Measurements from ENCODE around the gene NUBPL. TPM values are rescaled to one million over a fixed set of nuclear protein-coding genes. Genes with fewer than 3 reads are reported as not detected.
"Not testable (repeated sequence)": the region's sequence is repeated elsewhere in the genome, so short reads cannot be mapped to it uniquely, and the experiment has no call there.

The NUBPL gene
- polyA plus RNA-seq, 3 donors = 17.2 to 18.1 (median 17.6) TPM

DNA sequence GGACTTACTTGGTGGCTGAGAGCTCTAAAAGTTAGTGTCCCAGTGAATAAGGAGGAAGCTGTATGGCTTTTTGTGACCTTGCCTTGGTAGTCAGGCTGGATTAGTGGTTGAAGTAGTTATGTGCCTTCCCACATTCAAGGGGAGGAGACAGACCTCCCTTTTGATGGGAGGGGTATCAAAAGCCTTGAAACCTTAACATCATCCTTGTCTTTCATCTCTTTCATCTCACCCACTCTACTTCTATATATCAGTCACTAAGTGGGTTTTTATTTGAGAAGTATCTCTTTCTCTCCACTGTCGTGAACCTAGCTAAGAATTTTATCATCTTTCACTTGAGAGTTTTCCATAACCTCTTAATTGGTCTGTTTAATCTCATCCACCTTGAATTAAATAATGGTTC, 15.7 kb downstream of the NUBPL start:
- DNase-seq (ENCODE audit: low read depth in 3 of 3, low spot score in 2 of 3) = no peak

GRCh38 chr14:31578266-31578665, 17.1 kb downstream of the NUBPL start:
- DNase-seq (ENCODE audit: low read depth in 3 of 3, low spot score in 2 of 3) = no peak

GRCh38 chr14:31578792-31579501, 17.7 kb downstream of the NUBPL start:
- no peak for DNase-seq (ENCODE audit: low read depth in 3 of 3, low spot score in 2 of 3)

DNA sequence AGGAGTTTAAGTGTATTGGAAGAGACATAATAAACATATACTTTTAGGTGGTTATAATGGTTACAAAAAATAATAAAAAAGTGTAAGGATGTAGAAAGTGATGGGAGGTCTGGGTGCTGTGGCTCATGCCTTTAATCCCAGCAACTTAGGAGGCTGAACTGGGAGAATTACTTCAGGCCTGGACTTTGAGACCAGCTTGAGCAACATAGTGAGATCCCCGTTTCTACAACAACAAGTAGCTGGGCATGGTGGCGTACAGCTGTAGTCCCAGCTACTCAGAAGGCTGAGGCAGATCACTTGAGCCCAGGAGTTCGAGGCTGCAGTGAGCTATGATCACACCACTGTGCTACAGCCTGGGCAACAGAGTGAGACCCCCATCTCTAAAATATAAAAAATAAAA, 19.0 kb downstream of the NUBPL start:
- no peak for DNase-seq (ENCODE audit: low read depth in 3 of 3, low spot score in 2 of 3)

DNA sequence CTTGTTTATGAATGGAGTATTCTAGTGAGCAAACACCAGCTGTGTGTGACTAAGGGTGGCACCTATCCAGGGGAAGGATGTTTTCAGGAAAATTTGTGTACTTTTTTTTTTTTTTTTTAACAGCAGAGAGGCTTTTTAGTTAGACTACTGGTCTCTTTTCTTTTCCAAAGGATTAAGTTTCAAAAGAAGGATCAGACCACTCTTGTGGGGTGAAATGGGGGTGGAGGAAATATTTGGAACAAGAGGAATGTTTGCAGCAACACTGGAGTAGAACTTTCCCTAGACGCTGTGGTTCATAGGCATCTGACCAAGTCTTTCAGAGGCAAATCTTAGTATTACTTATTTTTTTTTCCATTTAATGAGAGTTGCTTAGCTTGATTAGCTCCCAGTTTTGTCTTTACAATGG, 21.1 kb downstream of the NUBPL start:
- no peak for DNase-seq (ENCODE audit: low read depth in 3 of 3, low spot score in 2 of 3)

- no peak for DNase-seq (ENCODE audit: low read depth in 3 of 3, low spot score in 2 of 3)
These were observed 21.7 kb downstream of the NUBPL start for GRCh38 chr14:31582836-31583452.

DNA sequence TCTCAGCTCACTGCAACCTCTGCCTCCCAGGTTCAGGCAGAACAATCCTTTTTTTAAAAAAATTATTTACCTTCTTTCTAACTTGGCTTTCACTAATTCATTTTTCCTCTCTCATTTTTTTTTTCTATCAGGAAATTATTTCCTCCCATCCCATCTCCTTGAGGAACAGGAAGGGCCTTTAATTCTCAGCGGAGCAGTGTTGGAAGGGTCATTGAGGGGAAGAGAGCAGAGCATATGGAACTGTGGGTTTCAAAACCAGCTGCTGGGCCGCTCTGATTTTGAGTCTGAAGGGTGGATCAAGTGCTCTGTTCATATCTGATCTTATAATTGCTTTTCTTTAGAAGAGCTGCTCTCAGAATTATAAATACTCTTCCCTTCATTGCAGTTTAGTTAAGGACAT, 29.0 kb downstream of the NUBPL start:
- DNase-seq (ENCODE audit: low read depth in 3 of 3, low spot score in 2 of 3) = no peak

GRCh38 chr14:31592122-31592521, 30.9 kb downstream of the NUBPL start:
- no peak for DNase-seq (ENCODE audit: low read depth in 3 of 3, low spot score in 2 of 3)

DNA sequence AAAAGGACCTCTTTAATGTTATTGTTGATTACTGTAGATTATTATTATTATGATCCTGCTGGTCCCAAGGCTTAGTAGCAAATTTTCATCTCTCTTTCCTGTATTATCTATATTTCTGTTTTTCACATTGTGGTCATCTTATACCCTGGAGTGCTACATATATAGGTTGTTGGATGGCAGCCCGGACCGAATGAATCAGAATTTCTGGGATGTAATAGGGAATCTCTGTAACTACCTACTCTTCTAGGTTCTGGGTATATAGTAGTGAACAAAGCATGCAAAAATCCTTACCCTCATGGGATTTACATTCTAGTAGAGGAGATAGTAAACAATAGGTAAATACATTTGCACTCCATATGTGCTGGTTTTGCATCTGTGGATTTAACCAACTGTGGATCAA, 31.4 kb downstream of the NUBPL start:
- DNase-seq (ENCODE audit: low read depth in 3 of 3, low spot score in 2 of 3) = no peak

GRCh38 chr14:31596342-31597095, 35.3 kb downstream of the NUBPL start:
- no peak for DNase-seq (ENCODE audit: low read depth in 3 of 3, low spot score in 2 of 3)

GRCh38 chr14:31605702-31606101, 44.5 kb downstream of the NUBPL start:
- DNase-seq (ENCODE audit: low read depth in 3 of 3, low spot score in 2 of 3) = no peak

GRCh38 chr14:31611778-31612433, 50.7 kb downstream of the NUBPL start:
- no peak for DNase-seq (ENCODE audit: low read depth in 3 of 3, low spot score in 2 of 3)

DNA sequence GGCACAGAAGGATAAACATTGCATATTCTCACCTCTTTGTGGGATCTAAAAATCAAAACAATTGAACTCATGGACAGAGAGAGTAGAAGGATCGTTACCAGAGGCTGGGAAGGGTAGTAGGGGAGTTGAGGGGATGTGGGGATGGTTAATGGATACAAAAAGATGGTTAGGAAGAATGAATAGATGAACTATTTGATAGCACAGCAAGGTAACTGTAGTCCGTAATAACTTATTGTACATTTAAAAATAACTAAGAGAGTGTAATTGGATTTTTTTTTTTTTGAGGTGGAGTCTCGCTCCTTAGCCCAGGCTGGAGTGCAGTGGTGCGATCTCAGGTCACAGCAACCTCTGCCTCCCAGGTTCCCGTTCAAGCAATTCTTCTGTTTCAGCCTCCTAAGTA, 52.0 kb downstream of the NUBPL start:
- no peak for DNase-seq (ENCODE audit: low read depth in 3 of 3, low spot score in 2 of 3)

GRCh38 chr14:31618884-31619283, 57.7 kb downstream of the NUBPL start:
- DNase-seq (ENCODE audit: low read depth in 3 of 3, low spot score in 2 of 3) = not testable (repeated sequence)

DNA sequence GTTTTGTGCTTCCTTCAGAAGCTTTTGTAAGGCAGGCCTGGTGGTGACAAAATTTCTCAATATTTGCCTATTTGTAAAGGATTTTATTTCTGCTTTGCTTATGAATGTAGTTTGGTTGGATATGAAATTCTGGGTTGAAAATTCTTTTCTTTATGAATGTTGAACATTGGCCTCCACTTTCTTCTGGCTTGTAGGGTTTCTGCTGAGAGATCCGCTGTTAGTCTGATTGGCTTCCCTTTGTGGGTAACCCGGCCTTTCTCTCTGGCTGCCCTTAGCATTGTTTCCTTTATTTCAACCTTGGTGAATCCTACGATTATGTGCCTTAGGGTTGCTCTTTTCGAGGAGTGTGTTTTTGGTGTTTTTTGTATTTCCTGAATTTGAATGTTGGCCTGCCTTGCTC, 58.2 kb downstream of the NUBPL start:
- no peak for DNase-seq (ENCODE audit: low read depth in 3 of 3, low spot score in 2 of 3)

- not testable (repeated sequence) for DNase-seq (ENCODE audit: low read depth in 3 of 3, low spot score in 2 of 3)
These were observed 59.7 kb downstream of the NUBPL start for GRCh38 chr14:31620898-31621297.

DNA sequence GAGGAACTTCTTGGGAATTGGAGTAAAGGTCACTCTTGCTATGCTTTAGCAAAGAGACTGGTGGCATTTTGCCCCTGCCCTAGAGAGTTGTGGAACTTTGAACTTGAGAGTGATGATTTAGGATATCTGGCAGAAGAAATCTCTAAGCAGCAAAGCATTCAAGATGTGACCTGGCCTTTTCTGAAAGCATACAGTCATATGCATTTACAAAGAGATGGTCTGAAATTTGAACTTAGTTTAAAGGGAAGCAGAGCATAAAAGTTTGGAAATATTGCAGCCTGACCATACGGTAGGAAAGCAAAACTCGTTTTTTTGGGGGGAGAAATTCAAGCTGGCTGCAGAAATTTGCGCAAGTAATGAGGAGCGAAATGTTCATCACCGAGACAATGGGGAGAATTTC, 60.9 kb downstream of the NUBPL start:
- no peak for DNase-seq (ENCODE audit: low read depth in 3 of 3, low spot score in 2 of 3)

DNA sequence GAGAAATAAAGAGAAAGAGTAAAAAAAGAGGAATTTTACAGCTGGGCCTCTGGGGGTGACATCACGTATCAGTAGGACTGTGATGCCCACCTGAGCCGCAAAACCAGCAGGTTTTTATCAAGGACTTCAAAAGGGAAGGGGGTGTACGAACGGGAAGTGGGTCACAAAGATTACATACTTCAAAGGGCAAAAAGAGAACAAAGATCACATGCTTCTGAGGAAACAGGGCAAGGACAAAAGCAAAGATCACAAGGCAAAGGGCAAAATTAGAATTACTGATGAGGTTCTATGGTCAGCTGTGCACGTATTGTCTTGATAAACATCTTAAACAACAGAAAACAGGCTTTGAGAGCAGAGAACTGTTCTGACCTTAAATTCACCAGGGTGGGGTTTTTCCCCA, 91.7 kb downstream of the NUBPL start:
- not testable (repeated sequence) for DNase-seq (ENCODE audit: low read depth in 3 of 3, low spot score in 2 of 3)

- no peak for DNase-seq (ENCODE audit: low read depth in 3 of 3, low spot score in 2 of 3)
These were observed 96.7 kb downstream of the NUBPL start for GRCh38 chr14:31657917-31658316.

DNA sequence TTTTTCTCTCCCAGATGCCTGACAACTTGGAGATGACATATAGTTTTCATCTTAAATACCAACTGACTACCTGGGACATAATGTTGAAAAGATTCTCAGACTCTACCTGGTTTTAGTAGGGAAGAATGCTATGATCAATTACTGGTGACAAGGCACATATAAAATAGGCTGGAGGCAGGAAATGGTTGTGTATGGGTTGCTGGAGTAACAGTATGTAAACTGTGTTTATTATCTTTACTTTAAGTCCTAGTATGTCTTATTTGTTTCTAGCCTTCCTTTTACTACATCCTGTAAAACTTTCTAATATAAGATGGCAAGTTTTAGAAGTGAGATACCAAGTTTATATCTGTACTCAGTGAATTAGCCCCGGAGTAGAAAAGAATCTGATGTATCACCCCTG, 98.1 kb downstream of the NUBPL start:
- DNase-seq (ENCODE audit: low read depth in 3 of 3, low spot score in 2 of 3) = no peak

DNA sequence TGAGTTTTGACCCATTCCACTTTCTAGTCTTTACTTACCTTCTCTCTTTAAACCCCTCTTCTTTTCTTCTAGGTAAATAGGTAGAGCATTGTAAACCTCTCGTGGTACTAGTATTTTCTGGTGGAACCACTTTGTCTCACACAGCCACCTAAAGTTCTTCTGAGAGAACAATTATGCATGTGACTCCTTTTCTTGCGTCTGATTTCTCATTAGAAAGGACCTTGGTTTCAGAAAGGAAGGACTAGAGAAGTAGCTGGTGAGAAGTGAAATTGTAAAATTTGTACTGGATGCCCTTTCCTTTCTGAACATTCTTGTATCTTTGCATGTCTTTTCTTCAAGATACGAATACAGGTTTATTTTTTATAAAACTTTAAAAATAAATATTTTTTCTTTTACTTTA, 99.0 kb downstream of the NUBPL start:
- no peak for DNase-seq (ENCODE audit: low read depth in 3 of 3, low spot score in 2 of 3)
